ENCODE measurements around the gene HS3ST5.
A peak's percentile ranks its signal among the peaks of the same experiment; 100 is the strongest.
"Not testable (repeated sequence)": the region's sequence is repeated elsewhere in the genome, so short reads cannot be mapped to it uniquely, and the experiment has no call there.

Gene HS3ST5

DNA sequence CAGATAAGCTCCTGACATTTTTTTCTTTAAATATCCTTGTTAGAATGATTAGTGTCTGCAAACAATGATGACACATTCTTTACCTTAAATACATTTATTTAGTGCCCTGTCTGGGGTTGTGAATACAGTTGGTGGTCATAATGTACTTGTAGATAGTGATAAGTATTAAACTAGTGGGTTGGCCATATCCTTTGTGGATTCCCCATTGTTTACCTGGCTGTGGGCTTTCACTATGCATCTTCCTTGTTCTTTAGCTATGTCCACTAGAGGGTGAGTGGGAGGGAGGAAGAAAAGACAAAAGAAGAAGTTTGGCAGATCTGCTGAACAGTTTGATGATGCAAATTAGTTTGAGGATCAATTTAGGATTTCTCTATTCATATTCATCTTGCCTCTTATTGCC lies 15.7 kb downstream of the HS3ST5 start:
- no peak for DNase-seq

DNA sequence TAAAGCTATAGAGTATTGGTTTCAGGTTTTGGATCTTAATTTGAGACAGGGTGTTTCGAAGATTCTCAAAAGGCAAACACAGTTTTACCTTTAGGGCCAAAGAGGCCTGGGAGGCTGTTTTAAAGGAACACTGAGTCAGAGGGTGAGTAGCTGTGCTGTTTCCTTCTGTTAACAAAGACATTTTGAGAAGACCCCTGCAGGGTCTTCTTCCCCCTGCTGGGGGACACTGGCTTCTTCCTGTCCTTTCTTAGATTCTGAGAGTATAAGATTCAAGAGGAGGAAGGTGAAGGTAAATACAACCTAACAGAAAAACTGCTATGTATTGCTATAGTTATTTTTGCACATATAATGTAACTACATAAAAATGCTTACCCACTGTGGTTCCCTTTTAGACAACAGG lies 19.0 kb downstream of the HS3ST5 start:
- no peak for DNase-seq

DNA sequence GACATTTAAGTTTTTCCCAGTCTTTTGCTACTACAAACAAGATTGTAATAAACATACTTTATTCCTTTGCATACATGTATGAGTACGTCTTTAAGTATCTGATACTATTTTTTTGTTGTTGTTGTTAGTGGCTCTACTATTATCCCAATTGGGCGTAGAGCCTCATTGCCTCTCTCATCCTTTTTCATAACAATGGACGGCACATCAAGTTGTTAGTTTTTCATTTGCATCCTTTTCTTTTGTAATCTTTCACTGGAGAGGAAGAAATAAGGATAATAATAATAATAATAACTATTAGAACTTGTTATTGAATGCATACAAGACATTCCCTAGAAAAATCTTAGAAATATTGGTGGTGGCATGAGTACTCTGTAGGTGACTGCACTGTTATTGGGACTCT lies 23.1 kb downstream of the HS3ST5 start:
- DNase-seq, result no peak

DNA sequence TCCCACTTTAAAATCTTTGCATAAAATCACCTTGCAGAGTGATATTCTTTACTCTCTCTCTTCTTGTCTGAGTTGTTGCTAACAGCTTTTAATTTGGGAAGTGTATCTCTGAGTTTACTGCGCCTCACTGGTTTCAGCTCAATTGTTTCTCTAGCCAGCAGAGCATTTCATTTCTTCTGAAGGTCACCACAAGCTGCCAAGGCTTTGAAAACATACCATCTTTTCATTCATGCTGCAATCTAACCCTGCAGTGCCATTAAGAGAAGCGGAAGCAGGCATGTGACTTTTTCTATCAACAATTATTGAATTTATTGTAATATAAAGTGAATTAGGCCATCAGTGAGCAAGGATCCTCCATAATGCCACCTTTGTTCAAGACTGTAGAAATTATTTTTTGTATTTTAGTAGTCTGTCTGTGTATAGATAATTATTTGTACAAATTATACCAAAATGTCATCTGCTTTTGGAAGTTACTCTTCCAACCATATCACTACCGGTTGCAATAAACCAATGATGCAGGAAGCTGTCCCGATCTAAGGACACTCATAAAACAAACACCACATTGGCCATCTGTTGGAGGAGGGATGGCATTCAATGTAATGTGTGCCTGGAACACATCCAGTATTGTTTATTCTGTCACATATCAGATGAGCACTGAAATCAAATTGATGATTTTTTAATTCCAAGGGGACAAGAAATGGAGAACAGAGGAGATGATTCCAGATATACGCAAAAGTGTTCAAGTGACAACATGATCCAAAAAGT lies 26.8 kb downstream of the HS3ST5 start:
- no peak for DNase-seq

DNA sequence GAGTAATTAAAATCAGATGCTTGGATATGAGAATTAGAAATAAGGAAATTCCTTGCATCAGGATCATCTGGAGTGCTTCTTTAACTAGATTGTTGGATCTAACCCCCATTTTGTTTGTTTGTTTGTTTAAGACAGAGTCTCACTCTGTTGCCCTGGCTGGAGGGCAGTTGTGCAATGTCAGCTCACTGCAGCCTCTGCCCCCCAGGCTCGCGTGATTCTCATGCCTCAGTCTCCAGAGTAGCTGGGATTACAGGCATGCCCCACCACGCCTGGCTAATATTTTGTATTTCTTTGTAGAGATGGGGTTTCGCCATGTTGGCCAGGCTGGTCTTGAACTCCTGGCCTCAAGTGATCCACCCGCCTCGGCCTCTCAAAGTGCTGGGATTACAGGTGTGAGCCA lies 29.0 kb downstream of the HS3ST5 start:
- DNase-seq, result not testable (repeated sequence)

DNA sequence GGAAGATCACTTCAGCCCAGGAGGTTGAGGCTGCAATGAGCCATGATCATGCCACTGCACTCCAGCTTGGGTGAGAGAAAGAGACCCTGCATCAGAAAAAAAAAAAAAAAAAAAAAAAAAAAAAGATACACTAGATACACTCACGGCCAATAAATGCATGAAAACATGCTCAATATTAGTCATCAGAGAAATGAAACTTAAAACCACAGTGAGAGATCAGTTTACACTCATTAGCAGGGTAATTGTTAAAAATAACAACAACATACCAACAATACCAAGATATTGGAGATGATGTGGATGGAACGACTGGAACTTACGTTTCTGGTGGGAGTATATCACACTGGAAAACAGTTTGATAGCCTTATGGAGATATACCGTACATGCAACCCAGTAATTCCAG lies 29.9 kb downstream of the HS3ST5 start:
- DNase-seq, result no peak

DNA sequence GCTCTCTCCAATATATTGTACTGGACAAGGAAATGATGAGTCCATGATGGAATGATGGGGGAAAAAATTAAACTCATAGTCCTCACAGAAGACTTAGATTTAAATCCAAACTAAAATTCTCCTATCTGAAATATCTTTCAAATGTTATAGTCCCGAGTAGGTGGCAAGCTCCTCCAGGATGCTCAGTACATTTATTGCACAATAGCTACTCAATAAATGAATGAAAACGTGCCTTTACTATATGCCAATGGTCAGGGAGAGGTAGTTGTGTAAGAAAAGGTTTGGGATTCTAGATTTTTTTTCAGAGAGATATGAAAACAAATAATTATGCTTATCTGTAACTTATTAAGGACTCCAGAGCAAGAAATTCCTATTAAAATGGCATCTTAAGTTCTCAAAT lies 32.8 kb downstream of the HS3ST5 start:
- DNase-seq, result no peak

DNA sequence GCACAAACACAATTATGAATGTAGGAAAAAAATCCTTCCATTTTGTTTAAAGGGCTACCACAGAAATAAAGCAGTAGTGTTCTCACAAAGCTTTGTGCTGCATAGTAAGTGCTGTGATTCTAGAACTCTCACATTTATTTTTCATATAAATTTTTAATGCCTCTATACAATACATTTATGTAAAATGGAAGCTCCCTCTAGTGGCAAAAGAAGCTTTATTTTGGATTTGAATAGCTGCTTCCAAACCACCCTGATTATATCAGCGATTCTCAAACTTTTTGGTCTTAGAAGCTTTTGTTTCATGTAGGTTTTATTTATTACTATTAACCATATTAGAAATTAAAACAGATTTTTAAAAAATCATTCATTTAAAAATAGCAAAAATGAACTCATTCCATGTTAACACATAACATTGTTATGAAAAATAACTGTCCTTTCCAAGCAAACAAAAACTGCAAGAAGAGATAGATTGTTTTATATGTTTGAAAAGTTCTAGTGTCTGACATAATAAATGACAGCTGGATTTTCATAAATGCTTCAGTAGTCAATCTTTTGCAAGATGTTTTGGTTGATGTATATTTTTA lies 38.4 kb downstream of the HS3ST5 start:
- DNase-seq, result peak; percentile 42

DNA sequence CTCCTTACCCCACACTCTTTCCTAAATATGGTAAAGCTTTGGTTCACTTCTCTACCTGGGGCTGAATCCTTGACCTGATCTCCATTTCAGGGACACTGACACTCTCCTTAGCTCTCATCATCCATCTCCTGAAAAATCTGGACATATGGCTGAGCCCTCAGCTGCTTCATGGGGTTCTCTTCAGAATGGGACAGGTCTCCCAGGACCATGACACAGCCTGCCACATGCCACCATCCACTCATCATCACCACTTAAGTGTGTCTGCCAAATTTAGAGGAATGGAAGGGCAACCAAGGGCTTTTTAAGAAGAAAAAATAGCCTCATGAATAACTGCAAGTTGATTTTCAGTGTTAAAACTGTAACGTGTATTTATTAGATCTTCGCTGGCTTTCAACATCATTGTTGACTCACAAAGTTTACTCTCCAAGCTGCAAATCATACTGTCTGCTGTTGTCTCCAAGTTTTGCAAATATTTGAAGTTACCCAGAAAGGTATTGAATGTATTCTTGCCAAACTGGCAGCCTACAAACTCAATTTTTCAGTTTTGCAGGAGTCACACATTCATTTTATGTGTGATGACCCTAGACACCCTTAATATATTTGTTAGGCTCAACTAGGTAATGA lies 41.1 kb downstream of the HS3ST5 start:
- DNase-seq, result no peak

DNA sequence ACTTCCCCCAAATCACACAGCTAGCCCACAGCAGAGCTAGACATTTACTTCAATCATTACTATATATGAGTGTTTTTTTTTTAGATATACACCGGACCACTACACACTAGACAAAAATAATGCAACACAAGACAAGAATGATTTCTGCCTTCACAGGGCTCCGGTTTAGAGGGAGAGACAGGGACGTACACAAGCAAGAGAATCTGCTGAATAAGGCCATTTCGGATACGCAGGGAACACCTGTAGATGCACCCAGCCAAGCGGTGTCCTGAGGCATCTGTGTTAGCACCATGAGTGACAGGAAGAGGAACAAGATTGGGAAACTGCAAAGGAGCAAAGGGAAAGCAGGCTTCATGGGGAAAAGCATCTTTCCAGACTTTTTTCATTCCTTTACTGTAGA lies 45.7 kb downstream of the HS3ST5 start:
- DNase-seq, result no peak

DNA sequence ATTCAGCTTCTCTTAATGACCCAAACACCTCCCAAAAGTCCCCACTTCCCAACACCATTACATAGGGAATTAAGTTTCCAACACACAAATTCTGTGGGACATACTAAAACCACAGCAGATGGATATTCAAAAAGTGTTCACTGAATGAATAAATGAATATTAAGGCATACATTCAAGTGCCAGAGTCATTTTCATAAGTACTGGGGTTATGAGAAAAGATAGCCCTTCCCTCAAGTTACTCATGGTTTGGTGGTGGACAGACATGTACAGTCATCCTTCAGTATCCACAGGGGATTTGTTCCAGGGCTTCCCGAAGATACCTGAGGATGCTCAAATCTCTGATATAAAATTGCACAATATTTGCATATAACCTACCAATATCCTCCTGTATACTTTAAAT lies 50.4 kb downstream of the HS3ST5 start:
- no peak for DNase-seq

DNA sequence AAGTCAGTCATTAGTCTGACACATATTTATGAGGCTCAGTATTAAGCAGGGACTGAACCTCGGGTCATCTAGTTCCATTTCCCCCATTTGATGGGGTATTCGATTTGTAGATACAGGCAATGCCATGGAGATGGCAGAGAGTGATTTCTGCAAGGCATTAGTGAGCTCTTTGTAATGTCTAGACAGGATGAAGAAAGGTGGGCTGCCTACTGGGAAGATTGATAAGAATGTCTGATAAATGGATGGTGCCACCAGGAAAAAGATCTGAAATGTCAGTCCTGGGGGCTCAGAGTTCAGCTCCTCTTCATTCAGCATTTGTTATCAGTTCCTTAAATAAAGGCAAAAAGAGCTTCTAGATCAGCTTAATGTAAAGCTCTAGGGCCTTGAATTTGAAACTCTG lies 51.4 kb downstream of the HS3ST5 start:
- DNase-seq, result no peak

DNA sequence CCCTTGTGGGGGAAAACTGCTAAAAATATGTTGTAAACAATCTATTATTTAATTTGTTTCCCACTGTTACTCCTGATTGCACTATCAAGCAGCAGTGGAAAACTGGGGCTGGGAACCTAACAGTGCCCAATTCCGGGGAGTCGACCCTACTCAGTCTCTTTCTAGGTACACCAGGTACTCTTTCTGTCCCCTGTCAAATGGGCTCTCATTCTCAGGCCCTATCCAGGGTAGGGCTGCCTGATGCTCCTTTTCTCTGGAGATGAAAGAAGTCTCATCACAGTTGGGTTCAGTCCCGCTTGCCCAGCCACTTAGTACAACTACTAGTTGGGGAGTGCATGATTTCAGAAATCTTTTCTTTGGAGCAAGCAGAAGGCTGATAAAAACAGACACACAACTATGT lies 52.0 kb downstream of the HS3ST5 start:
- no peak for DNase-seq

DNA sequence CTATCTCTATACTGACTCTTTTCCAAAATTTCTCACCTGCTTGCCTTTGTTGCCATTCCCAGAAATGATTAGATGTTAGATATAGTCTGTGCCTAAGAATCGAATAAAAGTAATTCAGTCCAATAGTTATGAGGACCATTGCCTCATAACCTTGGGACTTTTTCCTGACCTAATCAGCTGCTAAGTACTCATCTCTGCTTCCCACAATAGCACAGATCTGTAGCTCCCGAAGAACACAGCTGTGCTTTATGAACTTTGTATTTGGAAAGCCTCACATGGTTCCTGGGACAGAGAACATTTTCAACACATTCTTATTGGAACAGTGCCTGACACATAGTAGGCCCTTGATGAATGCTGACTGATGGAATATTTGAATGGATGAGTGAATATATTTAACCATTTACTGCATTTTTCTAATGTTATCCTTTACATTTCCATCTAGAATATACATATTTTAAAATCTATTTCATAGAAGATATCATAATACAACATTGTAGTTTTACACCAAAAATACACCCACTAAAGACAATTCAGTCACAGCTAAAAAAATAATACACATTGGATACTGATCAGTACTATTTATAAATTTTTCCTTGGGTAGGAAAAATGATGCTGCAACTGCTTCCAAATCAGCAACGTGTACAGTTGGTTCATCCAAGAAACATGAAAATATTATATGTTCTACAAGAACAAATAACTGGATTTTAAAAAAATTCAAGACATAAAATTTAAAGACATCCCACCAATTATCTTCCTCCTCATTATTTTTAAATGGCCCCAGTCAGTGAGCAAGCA lies 53.9 kb downstream of the HS3ST5 start:
- DNase-seq, result no peak

DNA sequence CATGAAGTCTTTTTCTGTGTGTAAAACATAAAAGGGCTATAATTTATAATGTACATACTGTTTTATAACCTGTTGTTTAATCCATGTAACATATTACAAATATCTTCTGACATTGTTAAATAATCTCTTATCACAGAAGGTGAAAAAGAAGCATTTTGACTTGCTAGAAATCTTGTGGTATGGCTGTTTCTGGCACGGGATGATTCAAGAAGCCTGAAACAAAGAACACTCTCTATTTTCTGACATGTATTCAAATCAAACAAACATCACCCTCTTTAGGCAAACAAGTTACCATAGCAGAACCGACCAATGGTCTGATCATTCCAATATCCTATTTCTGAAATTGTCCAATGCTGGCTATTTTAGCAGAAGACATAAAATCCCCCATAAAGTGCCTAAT lies 55.4 kb downstream of the HS3ST5 start:
- DNase-seq, result no peak

DNA sequence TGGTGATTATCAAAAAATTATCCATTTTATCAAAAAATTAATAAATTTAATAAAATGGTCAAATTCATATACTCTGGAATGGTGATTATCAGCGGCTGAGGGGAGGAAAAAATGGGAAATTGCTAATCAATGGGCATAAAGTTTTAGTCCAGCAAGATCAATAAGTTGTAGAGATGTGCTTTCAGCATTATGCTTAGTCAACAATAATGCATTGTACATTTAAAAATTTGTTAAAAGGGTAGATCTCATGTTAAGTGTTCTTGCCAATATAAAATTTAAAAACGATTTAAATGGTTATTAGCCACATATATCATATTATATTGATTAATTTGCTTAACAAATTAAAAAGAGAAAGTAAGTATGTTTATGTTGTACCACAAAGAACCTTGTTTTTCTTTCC lies 56.6 kb downstream of the HS3ST5 start:
- no peak for DNase-seq

DNA sequence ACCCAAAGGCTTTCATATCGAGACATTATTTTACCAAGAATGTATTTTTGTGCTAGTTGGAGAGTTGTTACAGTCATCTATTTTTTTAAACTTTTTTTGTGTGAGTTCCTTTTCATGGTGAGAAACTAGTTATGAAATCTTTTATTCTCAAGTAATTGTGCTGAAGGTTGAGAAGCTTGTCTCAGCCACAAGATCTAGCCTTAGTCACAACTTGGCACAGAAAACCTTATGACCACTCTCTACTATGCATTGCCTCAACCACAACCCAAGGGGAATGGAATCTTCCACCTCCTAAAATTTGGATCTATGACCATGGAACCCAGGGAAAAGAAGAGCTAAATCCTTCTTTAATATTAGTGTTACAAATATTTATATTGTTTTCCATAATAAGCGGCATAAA lies 58.5 kb downstream of the HS3ST5 start:
- no peak for DNase-seq

DNA sequence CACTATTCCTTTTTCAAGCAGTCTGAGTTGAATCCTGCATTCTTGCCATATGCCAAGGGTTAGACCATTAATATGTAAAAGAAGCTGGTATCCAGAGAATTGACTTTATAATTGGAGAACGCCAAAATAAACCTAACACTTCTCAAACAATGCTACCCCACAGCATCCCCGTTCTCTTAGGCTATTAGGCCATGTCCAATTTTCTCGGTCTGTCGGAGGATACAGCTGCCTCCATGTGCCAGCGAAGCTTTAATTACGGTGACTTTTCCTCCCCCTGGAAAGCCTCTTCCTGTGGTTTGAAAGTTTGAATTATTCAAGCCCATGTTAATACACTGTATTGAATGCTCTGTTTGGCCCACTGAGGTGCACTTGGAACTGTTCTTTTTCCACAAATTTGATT lies 60.5 kb downstream of the HS3ST5 start:
- DNase-seq, result no peak

DNA sequence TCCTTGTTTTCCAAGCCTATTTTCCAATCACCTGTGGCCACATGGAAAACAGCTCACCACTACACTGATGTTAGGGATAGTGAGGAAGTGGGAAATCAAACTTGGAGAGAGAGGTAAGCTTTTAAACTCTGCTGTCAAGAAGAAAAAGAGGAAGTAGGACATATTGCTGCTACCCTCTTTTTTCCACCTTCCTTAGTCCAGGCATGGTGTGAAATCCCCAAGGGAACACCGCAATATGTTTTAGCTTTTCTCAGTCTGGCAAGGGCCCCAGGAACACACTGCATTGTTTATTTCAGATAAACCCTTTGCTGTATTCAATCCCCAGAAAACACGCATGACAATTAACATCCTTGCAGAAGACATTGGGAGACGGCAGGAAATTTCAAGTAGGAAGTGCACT lies 61.3 kb downstream of the HS3ST5 start:
- DNase-seq, result no peak

DNA sequence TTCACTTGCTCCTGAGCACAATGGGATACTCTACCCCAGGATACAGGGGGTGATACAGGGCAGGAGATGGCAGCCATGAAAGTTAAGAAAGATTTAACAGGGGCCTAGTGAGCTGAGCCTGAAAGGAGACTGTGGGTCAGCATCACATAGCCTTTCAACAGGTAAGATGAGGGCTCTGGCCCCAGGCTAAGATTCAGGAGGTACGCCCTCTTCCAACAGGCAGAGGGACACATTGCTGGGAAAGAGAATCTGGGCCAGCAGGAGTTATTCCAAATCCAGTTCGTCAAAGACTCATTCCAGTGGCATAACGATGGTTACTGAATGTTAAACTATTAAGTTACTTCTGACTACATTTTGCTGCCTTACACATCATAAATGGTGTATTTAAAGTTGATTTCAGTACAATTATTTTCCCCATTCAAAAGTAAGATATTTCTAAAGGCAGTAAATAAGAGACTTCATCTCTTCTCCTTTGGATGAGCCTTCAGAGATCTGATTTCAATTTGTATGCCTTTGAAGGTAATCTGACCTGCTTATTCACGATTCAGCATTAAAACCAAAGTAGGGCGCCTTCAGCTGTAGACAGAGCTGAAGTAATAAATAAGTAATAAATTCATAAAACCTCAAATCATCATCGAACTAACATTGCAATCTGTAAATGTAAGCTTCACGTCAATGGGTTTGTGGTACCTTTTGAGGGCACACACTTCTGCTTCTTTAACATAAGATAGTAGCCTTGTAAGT lies 62.4 kb downstream of the HS3ST5 start:
- DNase-seq, result no peak

DNA sequence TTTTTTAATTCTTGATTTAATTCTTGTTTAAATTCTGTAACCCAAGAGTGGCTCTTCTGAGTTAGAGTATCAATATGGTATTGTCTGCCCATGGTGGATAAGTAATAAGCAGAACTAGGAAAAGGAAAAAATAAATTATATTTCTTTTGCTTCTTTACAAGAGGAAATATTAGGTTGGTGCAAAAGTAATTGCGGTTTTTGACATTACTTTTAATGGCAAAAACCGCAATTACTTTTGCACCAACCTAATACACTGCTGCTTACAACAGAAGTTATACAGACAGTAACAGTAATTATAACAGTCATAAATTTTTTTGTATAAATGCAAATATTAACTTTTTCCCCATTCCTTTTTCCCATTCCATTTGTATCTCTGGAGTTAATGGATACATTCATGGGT lies 65.6 kb downstream of the HS3ST5 start:
- DNase-seq, result no peak

DNA sequence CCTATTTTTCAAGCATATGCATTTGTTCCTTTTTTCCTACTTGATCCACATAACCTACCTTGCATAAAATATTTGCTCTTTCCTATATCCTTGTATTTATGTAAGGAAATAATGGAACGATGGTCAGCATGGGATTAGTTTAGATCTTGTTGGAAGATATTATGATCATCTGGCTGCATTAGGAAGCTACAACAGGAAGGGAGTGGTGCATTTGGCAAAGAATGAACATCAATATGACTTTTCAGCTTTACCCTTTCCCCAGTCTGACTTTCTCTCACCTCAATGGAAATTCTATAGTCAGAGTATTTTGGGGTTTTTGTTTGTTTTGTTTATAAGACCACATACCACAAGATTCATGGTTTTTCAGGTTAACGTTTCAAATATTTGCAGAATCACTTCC lies 66.0 kb downstream of the HS3ST5 start:
- DNase-seq, result no peak

DNA sequence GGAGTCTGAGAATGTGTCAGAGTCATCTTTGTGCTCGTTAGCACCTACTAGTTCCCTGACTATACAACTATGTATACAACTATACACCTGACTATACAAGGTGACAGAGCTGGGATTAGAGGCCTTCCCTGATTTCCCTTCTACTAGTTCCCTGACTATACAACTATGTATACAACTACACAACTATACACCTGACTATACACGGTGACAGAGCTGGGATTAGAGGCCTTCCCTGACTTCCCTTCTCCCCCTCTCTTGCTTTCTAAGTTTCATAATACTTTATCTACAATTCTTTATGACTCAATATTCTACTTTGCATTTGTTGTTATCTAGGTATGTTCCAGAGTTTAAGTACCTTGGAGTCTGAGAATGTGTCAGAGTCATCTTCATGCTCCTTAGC lies 68.0 kb downstream of the HS3ST5 start:
- no peak for DNase-seq
